Measurements from ENCODE around the gene EPHA10.
"Not testable (repeated sequence)": the region's sequence is repeated elsewhere in the genome, so short reads cannot be mapped to it uniquely, and the experiment has no call there.

EPHA10 gene

DNA sequence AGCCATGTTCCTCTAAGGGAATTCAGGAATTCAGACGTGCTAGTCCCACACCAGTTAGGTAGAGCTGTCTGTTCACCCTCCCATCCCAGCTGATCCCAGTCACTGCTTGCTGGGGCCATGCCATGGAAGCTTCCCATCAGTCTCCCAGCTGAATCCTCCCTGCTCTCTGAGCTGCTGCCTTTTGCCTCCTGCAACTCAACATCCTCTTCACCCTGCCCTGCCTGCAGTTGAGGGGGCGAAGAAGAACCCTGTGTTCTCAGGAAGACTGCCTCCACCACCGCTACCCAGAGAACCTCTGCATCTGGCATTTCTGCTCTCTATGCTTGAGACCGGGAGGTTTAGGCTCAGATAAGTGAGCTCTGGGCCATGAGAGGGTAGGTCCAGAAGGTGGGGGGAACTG, 56.4 kb downstream of the EPHA10 start:
- no peak for DNase-seq

DNA sequence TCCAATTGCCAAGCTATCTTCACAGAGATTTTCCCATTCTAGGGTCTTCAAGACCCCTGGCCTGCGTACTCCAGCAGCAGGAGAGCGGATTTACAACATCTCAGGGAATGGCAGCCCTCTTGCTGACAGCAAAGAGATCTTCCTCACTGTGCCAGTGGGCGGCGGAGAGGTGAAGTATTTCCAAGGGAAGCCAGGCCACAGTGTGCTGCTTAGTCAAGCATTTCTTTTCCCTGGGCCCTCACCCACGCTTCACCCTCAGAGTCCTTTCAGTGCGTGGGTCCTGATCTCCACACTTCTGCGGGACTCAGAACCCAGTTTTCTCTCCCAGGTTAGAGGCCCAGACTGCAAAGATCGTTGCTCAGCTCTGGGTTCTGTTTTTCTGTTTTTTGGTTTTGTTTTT, 59.5 kb downstream of the EPHA10 start:
- DNase-seq = no peak

DNA sequence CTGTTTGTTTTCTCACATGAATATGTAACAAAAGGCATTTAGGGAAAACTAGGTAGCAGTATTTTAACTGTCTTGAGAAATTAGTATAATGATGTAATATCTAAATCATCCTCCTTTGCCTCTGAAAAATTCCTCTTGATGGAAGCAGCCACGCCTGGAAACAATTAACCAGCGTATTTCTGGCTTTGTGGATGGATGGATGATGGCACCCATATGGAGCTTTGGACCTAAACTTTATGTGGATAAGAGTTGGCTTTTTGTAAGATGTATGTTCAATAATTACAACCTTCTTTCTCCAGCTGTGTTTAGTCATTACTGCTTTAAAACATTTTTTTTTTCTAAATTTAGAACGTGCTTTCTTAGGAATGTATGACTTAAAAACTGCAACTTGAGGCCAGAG, 60.0 kb downstream of the EPHA10 start:
- no peak for DNase-seq

DNA sequence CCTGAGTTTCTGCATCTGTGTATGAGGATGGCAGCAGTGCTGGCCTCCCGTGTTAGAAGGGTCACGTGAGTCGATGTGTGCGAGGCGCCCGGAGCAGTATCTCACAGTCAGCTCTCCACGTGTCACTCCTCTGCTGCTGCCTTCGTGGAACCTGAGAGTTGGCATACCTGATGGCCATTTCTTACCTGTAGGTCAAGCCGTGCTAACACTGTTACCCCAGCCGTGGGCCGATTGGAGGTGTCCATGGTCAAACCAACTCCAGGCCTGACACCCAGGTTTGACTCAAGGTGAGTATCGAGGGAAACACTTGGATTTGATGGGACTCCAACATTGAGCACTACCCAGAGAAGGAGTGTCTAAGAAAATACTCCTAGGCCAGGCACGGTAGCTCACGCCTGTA, 61.9 kb downstream of the EPHA10 start:
- DNase-seq = no peak

DNA sequence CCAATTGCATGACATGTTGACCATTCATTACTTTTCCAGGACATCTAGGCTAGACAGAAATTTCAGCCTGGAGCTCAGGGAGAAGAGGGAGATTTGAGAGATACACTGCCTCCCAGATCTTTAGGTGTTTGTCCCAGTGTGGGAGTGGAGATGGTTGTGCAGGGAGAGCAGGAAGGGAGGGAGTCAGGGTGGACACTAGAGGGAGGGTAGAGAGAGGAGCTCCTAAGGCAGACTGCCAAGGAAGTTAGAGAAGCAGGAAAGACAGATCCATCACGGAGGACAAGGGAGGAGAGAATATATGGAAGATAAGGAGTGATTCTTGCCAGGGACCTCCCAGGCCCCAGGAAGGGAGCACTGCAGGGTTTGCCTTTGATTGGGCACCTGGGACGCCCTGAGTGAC, 63.9 kb downstream of the EPHA10 start:
- DNase-seq = no peak

DNA sequence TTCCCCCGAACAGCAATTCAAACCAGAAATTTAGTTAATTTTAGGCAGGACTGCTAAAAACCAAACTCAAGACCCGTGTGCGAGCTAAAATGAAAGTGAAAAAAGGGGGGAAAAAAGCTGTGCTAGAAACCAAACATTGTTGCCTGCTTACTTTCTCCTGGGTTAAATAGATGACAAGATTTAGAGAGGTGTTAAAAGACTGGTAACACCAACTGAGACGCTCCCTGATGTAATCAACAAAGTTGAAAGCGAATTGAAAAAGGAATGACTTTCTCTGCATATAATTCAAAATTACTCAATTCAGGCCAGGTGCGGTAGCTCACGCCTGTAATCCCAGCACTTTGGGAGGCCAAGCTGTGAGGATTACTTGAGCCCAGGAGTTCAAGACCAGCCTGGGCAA, 65.8 kb downstream of the EPHA10 start:
- no peak for DNase-seq

DNA sequence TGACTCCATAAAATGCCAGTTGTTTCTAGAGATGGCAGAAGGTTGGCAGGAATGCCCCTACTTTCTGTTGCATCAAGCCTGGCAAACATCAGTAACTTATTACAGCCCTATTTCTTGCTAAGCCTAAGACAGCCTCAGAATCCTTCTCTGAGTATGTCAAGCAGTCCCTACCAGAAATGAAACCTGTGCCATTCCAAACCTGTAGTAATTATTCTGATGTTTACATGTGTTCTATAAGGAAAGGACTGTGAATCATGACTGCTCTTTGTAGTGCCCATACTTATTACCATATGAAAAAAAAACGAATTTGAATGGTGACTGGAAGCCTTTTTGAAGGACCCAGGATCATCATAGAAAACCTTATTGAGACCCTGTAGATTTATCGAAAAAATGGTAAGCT, 67.2 kb downstream of the EPHA10 start:
- DNase-seq = no peak

DNA sequence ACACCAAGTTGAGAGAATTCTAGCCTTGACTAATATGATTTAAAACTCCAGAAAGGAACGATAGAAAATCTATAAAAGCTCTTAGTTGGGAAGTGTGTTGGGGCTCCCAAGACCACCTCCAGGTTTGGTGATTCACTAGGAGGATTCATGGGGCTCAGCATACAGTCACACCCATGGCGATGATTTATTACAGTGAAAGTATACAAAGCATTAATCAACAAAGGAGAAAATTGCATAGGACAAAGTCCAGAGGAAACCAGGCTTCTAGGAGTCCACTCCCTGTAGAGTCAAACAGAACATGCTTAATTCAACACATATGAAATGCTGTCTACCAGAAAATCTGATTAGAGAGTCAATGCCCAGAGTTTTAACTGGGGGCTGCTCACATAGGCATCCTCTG, 67.8 kb downstream of the EPHA10 start:
- no peak for DNase-seq

DNA sequence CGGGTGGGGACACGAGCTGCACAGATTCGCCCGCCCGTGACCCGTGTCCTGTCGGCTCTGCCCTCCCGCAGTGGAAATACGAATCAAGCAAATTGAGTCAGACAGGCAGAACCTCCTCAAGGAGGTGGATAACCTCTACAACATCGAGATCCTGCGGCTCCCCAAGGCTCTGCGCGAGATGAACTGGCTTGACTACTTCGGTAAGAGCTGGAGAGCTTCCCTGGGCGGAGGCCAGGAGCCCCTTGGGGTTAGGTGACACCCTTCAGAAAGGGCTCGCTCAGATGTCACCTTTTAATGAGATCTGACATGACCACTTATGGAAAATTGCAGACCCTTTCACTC, 72.1 kb downstream of the EPHA10 start:
- DNase-seq = no peak

DNA sequence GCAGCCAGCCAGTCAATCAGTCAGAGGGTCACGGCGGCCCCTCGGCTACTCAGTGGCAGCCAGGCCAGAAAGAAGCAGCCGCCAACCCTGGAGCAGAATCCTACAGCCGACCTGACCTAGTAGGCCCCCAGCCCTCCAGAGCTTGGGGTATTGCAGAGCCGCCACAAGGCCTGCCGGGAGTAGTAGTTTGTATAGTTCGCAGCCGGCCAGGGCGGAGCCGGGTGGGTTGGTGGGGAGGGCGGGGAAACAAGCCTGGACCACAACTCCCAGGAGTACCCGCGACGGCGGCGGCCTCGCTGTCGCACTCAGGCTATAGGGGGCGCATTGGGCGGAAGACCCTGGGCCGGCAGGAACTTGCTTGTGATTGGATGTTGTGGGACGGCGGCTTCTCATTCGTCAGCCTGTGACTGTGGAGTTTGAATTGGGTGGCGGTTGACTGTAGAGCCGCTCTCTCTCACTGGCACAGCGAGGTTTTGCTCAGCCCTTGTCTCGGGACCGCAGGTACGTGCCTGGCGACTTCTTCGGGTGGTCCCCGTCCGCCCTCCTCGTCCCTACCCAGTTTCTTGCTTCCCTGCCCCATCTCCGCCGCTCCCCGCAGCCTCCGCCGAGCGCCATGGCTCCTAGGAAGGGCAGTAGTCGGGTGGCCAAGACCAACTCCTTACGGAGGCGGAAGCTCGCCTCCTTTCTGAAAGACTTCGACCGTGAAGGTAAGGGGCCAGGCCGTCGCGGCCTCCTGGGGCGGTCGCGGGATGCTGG, 72.7 kb downstream of the EPHA10 start, which contains the start of gene CDCA8:
CDCA8 (plus strand) TSS at position 439 of the 756 bp plus-strand sequence; CDS start at position 614, 175 bp downstream.
- peak; percentile 98 for DNase-seq

DNA sequence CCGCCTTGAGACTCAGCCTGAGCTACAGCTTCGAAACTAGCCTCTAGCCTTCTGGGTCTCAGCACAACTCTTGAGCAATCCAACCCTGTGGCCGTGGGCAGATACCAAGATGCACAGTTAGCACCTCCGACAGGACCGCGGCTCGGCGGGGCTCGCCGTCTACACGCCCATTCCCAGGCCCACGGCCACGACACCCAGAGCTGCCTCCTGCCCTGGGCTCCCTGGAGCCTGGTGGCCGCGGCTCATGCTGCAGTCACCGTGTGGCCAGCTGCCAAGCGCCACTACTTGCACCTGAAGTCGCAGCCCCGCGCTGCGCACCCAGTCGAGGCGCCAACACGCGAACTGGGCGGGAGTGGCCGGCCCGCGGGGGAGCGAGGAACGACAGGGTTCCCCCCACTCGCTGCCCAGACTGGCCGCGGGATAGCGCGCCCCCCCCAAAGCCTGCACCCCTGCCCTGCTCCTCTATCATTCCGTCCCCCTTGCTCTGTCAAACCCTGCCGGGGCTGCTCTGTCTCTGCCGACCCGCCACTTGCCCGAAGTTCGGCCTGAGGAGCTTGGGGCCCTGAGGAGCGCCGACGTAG, 73.3 kb downstream of the EPHA10 start:
- peak; percentile 30 for DNase-seq

DNA sequence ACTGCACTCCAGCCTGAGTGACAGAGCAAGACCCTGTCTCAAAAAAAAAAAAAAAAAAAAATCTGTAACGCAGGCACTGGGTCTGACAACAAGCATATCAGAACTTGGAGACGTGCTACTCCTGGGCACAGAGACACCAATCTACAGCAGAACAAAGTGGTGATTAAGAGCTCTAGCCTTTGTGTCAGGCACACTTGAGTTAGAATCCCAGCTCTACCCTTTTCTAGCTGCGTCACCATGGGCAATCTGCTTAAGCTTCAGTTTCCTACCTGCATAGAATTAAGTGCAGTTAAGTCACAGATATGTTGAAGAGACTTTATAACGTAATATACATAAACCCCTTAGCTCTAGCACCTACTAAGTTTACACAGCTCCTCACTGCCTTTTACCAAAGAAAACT, 76.0 kb downstream of the EPHA10 start:
- DNase-seq = no peak

DNA sequence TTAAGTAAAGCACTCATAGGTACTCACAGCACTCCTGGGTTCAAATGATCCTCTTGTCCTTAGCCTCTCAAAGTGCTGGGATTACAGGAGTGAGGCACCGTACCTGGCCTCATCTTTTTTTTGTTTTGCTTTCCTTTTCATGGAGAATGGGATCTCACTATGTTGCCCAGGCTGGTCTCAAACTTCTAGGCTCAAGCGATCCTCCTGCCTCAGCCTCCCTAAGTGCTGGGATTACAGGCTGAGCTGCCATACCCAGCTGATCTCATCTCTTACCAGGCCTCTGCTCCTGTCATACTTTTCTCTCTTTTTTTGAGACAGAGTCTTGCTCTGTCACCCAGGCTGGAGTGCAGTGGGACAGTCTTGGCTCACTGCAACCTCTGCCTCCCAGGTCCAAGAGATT, 77.2 kb downstream of the EPHA10 start:
- DNase-seq = not testable (repeated sequence)

DNA sequence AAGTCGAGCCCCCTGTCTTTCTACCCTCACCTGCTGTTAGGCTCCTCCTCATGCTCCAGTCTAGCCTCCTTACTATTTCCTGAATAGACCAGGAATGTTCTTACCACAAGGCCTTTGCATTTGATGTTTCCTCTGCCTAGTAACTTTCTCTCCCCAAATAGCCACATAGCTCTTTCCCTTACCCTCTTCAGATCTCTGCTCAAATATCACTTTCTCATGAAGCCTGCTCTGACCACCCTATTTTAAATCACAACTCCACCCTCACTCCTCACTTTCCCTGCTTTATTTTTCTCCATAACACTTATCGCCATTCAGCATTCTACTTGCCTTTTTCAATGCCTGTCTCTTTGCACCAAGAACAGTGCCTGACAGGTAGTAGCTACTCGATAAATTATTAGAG, 79.2 kb downstream of the EPHA10 start:
- DNase-seq = no peak

DNA sequence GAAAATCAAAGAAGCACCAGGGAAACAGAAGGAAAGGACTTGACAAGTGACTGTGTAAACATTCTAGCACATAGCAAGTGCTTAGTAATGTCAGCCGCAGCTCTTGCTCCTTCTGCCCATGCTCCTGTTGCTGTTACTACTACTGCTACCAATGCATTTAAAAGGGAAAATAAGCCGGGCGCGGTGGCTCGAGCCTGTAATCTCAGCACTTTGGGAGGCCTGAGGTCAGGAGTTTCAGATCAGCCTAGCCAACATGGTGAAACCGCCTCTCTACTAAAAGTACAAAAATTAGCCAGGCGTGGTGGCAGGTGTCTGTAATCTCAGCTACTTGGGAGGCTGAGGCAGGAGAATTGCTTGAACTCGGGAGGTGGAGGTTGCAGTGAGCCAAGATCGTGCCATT, 80.7 kb downstream of the EPHA10 start:
- DNase-seq = not testable (repeated sequence)

DNA sequence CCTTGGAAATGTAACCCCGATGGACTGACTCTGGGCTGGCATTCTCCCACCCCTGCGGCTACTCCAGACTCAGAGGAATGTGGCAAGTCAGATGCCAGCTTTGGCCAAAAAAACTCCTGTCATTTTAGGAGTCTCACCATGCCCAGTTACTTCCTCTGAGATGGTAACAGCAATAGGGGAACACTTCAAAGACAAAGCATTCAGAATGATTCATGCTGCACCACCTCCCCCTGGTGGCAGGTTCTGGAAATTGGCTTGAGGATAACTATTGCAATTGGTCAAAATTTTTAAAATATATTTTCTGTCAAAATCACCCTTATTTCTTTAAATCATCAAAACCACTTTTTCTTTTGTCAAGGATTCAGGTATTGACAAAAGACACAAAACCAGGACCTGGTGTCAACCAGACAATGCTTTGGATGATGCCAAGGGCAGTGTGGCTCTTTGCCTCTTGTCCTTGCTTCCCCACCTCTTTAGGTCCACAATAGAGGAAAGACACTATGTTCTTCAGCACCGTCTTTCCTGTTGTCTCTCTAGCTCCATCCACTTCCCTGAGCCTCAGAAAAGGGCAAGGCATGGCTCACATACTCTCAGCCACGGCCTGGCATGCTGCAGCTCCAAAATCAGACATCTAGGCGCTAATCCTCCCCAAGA, 82.5 kb downstream of the EPHA10 start:
- peak; percentile 85 for DNase-seq

DNA sequence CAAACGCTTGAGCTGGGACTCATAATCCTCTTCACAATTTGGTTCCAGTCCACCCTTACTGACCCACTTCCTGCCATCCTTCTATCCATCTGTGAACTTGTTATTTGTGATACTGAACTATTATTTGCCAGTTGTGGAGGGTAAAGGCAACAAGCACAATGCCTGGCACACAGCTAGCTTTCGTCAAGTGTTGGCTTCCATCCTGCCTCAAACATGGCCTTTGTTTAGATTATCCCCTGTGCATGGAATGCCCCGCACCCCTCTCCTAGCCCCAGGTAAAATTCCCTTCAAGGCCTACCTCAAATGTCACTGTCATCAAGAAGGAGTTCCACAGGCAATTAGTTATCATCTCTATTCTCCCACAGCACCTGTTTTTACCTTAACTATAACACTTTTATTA, 84.0 kb downstream of the EPHA10 start:
- DNase-seq = no peak

DNA sequence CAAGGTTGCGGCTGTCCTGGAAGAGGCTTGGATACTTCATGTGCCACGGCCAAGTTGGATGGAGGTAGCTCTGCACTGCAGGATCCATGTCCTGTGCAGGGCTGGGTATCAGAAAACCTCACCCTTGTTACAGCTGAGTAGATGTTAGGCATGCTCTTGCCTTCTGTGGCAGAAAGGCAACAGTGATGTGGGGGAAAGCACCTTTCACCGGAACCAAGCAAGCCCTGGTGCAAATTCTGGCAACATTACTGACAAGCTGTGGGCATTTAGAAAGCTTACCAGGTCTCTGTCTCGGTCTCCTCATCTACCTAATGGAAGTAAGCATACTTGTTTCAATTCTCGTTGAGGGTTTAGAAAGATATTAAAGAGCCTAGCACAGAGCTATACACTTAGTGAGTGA, 87.1 kb downstream of the EPHA10 start:
- DNase-seq = no peak

DNA sequence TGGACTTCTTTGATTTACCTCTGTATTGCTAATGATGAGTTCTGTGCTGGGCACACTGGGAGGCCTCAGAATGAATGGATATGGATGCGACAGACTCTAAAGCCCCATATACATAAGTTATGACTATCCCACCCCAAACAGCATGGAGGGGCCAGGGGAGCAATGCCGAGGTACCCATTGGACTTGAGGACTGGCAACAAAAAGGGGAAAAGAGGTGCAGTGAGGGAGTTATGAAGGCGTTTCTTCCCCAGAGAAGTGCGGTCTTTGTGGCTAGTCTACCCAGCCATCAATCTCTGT, 87.8 kb downstream of the EPHA10 start:
- DNase-seq = no peak

DNA sequence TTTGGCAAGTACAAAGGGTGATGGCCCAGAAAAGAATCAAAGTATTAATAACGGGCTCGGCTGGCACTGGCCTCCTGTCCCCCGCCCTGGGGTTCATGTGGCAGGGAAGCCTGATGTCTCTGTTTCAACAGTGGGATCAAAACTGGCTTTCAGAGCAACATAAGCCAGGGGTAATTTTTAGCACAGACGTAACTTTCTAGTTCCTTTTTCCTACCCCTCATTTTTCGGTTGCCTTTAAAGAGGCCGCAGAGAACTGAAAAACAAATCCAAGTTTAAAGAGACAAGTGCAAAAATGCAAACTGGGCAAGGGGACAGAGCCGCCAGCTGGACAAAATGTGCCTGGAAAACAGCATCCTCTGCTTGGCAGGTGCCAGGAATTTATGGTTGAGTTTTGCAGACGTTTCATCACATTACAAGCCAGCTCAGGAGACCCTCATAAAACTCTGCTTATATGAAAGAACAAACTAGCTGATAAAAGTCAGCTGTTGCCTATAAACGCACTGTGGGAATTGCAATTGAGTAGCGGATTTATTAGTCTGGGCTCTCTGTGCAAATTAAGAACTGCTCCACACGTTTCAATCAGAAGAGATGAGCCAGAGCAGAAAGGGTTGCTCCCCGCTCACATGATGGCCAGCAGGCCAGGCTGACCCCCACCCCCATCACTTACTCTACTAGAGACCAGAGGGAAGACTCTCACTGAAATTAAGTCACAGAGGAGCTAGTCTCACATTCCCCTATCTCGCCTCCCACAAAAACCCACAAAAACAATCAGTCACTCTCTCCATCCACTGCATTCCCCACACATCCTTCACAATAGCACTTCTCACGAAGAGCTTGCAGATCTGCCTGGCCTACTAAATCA, 88.4 kb downstream of the EPHA10 start:
- DNase-seq = no peak

DNA sequence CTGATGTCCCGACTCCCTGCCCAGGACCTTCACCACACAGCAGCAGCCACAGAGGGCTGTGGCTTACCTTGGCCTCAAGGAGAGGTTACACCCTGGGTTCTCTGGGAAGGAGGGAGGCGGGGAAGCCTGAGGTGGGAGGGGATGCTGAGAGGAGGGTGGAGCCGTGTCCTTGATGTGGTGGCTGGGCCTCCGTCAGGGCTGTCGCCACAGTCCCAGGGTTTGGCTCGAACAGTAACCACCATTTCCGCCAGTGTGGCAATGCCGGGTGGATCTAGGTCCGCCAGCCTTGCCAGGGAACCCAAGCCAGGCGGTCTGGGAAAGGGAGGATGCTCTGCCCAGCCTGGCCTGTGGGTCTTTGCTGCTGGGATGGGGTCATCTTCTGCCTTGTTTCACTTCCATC, 91.0 kb downstream of the EPHA10 start:
- no peak for DNase-seq

DNA sequence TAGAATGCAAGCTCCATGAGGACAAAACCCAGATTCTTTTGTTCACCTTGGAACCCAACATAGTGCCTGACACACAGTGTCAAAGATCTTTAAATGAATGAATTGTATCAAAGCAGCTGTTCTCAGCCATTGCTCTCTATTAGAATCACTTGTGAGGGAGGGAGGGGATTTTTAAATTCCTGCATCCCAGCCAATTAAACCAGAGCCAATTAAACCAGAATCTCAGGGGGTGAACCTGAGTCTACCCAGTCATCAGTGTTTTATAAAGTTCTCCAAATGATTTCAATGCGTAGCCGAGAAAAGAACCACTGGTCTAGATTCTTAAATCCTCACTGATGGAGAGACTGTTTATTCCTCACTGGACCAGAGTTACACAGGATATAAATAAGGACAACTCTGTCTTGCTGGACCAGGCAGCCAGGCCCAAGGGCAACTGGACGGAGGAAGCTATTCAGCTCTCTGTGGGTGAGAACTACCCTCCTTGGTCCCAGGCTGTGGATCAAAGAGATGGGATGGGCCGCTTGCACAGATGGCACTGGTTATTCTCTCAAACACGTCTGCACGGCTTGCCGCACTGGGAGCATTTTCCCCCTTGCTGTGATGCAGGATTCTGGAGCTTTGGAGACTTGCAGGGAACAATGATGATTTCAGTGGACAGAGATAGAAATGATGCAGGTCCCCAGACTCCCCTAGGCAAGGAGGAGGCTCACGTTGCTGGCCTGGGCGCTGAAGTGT, 92.6 kb downstream of the EPHA10 start:
- DNase-seq = no peak

DNA sequence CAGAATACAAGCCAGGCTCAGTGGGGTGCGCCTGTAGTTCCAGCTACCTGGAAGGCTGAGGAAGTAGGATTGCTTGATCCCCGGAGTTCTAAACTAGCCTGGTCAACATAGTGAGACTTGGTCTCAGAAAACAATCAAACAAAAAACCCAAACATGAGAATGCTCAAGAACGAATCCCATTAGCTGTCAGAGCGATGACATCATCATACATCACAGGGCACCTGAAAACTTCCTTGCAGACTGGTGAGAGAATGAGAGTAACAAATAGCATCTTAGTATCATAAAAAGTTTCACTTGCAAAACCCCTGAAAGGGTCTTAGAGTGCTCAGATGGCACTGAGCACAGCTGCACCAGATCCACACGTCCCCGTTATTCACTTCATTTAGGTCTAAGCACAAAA, 93.7 kb downstream of the EPHA10 start:
- DNase-seq = no peak
